ENCODE results near the gene MRPL41.

DNA sequence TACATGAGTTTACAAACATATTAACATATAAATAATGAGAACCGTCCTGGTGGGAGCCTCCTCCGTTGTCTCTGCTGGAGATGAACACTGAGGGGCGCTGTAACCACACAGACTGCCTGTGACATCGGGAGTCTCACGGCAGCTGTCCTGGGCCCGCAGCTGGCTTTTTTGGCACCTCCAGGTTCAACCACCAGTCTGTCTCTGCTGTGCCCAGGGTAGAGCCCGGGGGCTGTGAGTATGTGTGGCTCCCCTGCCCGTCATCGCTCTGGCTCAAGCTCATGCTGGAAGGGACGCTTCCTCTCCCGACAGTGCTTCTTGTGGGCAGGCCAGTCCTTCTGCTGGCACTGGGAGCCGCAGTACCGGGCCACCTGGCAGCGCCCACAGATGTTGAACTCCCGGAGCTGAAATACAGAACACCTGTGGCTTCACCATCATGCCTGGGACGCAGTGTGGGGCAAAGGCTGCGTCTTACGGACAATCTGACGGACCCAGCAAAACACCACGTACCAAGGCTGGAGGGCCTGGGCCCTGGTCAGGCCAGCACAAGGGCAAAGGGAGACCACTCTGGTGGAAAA is 30.7 kb downstream of the MRPL41 start:
- peak; percentile 36 for TF ChIP-seq CTCF (IDR thresholded peaks at IDR 0.05; ENCODE audit: borderline replicate concordance, extremely low read depth, low read length, poor library complexity, severe bottlenecking)
- TF ChIP-seq EZH2 (IDR thresholded peaks at IDR 0.05; ENCODE audit: borderline replicate concordance, low read depth, low read length, severe bottlenecking) = no peak
